Right ventricle myocardium superior (tissue), 1 donor: ENCODE results near the gene CDC37L1. TPM values are rescaled to one million over a fixed set of nuclear protein-coding genes. Genes with fewer than 3 reads are reported as not detected.
"Not testable (repeated sequence)": the region's sequence is repeated elsewhere in the genome, so short reads cannot be mapped to it uniquely, and the experiment has no call there.

Experiments
- ATAC-seq: fragments of 200-7000 bp; cut with Tn5 transposase; one replicate; pipeline ENCODE4 v1.9.1; 2020; ENCODE audit warnings: mild to moderate bottlenecking; ENCODE audit not compliant: poor library complexity
- DNase-seq: peaks from one replicate; pipeline ENCODE4 v3.0.0-alpha.2; 2020
- intact Hi-C: fragments of 100-400 bp; cut with DNase I; formaldehyde crosslinking; loops from one replicate; pipeline ENCODE4 v1.11.2; 2022
- total RNA-seq: library from RNA; stranded (reverse); fragmentation: NEBNext Ultra II Directional; extraction: Animal tissue kit (Norgen Biotek cat#: 25700); gene quantifications from one replicate; pipeline ENCODE4 v1.2.1, GENCODE V29; 2021
- donor health status: DM: no; HTN: yes; CAD: no; lungs with severe emphysema.

CDC37L1 gene
- total RNA-seq, 1 donor from 2014 or later: 40.2 TPM

DNA sequence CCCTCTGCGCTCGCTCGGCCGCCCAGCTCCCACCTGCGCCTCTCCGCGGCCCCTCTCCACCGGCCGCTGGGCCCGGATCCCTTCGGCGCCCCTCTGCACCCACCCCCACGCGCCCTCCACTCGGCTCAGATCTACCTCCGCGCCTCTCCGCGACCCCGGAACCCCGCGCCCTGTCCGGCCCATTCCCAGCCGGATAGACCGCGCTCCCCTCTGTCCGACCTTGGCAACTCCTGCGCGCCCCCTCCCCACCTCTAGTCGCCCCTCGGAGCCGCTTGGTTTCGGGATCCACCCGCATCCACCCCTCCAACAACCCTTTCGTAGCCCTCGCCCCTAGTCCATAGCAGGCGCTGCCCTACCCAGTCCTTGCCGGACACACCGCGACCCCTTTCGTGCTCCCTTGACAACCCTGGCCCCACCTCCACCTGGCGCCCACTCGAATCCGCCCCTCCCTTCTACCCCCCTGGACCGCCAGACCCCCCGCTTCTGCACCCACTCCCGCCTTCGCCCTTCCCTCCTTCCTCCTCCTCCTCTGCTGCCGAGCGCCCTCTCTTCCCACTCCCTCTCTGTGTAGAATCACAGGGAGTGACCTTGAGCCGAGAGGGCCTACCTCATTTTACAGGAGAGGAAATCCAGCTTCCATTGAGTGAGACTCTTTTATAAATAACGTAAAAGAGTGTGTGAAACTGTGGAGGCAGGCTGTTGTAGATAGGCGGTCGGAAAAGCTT lies 62.2 kb downstream of the CDC37L1 start:
- DNase-seq (peak; percentile 57), ATAC-seq (peak; percentile 71)
- intact Hi-C loops: no loop called here

DNA sequence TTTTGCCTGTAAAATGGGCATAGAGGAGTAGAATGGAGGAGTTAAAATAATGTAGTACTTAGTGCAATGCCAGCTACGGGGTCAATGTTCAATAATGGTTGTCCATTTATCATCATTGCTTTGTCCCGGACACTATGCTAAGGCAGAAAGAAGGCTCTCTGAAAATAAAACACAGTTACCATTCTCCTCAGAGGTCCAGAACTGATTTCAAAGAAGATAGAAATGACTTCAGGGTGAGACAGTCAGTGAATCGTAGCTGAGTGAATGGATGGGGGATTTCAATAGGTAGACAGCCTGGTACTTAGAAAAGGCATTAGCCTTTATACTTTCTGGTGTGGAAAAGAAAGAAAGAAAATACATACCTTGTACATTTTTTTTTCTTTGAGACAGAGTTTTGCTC lies 62.9 kb downstream of the CDC37L1 start:
- intact Hi-C loops: no loop called here
- ATAC-seq (no peak), DNase-seq (no peak)

DNA sequence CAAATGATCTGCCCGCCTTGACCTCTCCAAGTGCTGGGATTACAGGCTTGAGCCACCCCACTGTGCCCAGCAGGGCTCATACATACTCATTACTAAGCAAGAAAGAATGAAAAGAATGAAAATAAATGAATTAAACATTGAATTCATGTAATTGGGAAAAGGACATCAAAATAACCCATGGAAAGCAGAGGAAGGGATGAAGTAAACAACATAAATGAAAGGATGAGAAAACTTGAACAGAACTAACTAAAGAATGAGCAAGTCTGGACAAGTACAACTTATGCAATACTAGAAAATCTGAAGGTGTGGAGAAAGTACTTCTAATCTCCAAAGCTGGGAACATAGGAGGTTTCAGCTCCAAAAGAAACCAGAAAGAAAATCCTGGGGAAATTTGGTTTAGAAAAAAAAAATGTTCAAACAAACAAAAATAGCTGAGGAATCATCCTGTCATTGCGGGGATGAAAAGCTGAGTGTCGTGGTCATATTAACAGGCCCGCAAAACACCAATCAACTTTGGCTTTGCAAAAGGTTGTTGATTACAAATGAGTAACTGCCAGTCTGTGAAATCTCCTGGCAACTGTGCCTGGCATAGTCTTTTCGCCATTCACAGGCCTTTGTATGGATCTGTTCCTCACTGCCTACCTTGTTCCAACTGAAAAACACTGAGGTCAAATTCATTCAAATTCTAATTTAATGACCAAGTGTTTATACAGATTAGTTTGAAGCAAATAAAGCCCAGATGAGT lies 63.9 kb downstream of the CDC37L1 start:
- DNase-seq: no peak
- intact Hi-C loops: no loop called here
- ATAC-seq: no peak

DNA sequence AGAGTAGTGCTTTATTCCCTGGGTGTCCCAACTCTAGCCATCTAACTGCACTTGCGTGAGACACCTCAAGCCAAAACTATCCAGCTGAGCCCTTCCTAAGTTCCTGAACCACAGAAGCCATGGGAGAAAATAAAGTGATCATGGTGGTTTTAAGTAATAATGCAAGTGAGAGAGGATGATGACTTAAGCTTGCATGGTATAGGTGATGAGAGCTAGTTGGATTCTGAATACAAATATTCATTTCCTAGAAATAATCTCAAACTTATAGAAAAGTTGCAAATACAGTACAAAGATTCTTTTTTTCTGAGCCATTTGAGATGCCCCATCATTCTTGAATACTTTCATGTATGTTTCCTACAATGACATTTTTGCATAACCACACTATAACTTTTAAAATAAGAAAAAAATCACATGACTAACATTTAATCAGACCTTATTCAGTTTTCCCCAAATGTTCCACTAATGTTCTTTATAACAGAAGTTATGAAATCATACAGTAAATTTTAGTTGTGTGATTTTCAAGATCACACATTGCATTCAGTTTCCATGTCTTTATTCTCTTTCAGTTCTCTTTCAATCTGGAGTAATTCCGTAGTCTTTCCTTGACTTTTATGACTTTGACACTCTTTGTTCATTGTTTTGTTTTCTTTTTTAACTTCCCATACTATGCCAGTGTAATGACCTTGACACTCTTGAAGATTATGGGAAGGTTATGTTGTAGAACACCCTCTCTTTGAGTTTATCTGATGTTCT lies 67.1 kb downstream of the CDC37L1 start:
- intact Hi-C loops: no loop called here

DNA sequence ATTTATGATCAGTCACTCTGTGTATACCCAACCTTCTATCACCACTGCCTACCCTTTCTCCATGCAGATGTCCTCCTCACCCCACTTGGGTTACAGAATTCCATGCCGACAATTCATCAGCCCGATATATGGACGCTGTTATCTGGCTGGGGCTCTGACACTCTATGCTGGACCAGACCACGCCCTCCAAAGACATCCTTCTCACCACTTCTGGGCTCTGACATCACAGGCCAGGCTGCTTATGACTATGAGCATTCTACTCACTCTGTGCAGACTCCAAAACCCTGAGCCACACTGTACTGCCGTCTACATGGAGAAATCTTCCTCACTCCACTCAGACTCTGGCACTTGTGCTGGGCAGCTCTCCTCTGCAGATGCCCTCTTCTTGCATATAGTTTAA lies 69.2 kb downstream of the CDC37L1 start:
- ATAC-seq (no peak), DNase-seq (no peak)
- intact Hi-C loops: no loop called here

More for the DNA sequence above, 67.1 kb downstream of the CDC37L1 start:
- ATAC-seq (no peak), DNase-seq (no peak)

DNA sequence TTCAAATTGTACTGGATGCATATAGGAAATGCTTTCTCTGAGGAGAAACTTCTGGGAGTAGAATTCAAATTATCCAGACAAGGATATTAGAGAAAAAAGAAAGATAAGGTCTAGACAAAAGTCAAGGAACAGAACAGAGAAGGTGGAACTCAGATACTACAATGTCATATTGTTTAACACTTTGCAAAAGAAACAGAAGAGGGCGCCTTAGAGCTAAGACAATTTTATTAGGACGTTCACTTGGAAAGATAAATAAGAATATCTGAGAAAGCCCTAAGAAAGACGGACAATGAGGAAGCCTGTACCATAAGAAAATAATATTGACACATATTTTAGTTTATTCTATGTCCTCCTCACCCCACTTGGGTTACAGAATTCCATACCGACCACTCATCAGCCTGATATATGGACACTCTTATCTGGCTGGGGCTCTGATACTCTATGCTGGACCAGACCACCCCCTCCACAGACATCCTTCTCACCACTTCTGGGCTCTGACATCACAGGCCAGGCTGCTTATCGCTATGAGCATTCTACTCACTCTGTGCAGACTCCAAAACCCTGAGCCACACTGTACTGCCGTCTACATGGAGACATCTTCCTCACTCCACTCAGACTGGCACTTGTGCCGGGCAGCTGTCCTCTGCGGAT lies 70.8 kb downstream of the CDC37L1 start:
- DNase-seq (no peak), ATAC-seq (peak; percentile 59)
- intact Hi-C loops: no loop called here

DNA sequence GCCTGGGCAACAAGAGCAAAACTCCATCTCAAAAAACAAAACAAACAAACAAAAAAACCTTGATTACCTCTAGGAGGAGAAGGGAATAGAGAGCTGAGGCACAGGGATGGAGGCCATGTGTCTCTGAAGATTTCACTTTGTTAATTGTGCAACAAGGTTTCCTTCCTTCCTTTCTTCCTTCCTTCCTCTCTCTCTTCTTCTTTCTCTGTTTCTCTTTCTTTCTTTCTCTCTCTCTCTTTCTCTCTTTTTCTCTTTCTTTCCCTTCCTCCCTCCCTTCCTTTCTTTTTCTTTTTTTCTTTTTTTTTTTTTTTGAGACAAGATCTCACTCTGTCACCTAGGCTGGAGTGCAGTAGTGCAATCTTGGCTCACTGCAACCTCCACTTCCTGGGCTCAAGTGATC lies 75.2 kb downstream of the CDC37L1 start:
- intact Hi-C loops, ATAC-seq, DNase-seq: not testable (repeated sequence)

DNA sequence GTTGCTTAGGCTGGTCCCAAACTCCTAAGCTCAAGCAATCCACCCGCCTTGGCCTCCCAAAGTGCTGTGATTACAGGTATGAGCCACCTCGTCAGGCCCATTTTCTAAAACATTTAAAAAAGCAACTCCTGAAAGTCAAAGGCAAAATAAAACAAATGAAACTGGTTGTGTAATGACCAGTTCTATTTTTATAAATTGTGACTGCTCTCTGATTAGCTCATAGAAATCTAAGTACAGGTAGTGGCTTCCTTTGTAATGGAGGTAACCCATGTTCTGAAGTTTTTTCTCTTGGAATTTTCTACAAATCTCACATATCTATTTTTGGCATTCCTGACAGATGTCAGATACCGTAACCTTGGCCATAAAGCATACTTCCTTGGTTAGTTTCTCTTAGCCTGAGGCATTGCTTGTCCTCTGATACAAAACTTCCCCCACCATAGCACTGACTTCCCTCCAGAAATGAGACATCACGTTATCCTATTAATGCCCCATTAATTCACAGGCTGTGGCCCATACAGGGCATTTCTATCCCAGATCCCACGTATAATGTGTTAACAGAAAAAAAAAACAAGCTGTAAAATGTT lies 75.7 kb downstream of the CDC37L1 start:
- DNase-seq (no peak), ATAC-seq (no peak)
- intact Hi-C loops: no loop called here

DNA sequence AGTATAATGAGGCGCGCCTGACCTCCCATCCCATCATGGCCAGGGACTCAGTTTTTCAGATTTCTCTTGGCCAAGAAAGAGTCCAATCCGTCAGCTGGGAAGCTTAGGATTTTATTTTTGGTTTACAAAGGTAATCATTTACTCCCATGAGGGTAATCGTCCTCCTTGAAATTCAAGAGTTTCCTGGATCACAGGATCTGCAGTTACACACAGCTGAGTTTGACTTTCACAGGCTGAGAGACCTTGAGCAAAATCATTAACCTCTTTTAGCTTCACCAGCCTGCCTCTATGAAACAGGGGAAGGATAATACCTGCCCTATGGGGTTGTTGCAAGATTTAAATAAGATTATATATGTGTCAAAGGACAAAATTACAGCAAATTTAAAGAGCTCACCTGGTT lies 77.1 kb downstream of the CDC37L1 start:
- intact Hi-C loops: no loop called here
- ATAC-seq (no peak), DNase-seq (no peak)

Other genes with a start within 250 kb of the CDC37L1 start
- gene SLC1A1, start 189.1 kb upstream of the CDC37L1 start, total RNA-seq: 2.5 TPM
- 1.9 TPM for gene PLPP6, start 17.3 kb upstream of the CDC37L1 start, total RNA-seq
- gene SPATA6L, start 13.1 kb upstream of the CDC37L1 start, total RNA-seq: 0.35 TPM
- gene AK3, start 61.6 kb downstream of the CDC37L1 start, total RNA-seq: 203 TPM
- gene RCL1, start 113.4 kb downstream of the CDC37L1 start, total RNA-seq: 4.5 TPM